ENCODE results near the gene MYO1C. TPM values are rescaled to one million over a fixed set of nuclear protein-coding genes. Genes with fewer than 3 reads are reported as not detected.

The MYO1C gene
- polyA plus RNA-seq, 1 donor from 2014 or later: 5.7 TPM

DNA sequence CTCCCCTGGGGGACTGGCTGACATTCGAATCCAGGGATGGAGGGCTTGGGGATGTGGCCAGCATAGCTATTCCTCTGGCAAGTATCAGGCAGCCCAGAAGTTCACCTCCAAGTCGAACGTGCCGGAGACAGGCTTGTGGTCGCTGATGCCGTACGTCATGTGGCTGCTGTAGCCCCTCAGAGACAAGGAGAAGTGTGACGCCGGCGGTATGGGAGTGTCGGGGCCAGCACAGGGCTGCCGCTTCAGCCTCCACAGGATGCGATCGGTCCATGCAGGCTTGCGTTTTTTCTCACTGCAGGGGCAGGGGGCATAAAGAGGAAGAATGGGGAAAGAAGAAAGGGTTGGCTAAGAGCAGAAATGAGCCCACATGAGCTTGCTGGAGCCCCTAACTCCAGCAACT lies 5.3 kb upstream of the MYO1C start:
- Histone ChIP-seq H3F3A (ENCODE audit: insufficient read depth, low read length, poor library complexity, severe bottlenecking) (no peaks in the 10 kb centered on the region), H3K9me3 (ENCODE audit: low read length) (no peaks in the 10 kb centered on the region), H3K9ac (ENCODE audit: low read length) (no peak overlapping the region), H4K20me1 (ENCODE audit: insufficient read depth) (no peaks in the 10 kb centered on the region), H3K4me2 (ENCODE audit: low read length) (no peak overlapping the region), H3K4me3 (ENCODE audit: low read length) (no peak overlapping the region), H3K27ac (ENCODE audit: low read length) (no peak overlapping the region), H3K27me3 (ENCODE audit: insufficient read depth, low read depth, low read length) (no peaks in the 10 kb centered on the region), H3K9me2 (ENCODE audit: insufficient read depth, low read length) (no peaks in the 10 kb centered on the region), H3K36me3 (ENCODE audit: insufficient read depth, low read length) (no peaks in the 10 kb centered on the region), H3K79me2 (replicated peaks; ENCODE audit: insufficient read depth, low read length) (no peaks in the 10 kb centered on the region), H2AFZ (ENCODE audit: low read depth, low read length) (no peak overlapping the region)
- TF ChIP-seq EZH2 (IDR thresholded peaks at IDR 0.05; ENCODE audit: borderline replicate concordance, insufficient read depth, low read length, poor library complexity, severe bottlenecking) (no peak), MXI1 (conservative IDR thresholded peaks at IDR 0.05; ENCODE audit: poor library complexity, severe bottlenecking) (no peak), POLR2AphosphoS5 (IDR thresholded peaks at IDR 0.05) (no peak), SMC3 (conservative IDR thresholded peaks at IDR 0.05; ENCODE audit: poor library complexity) (no peak), EP300 (conservative IDR thresholded peaks at IDR 0.05; ENCODE audit: poor library complexity, severe bottlenecking) (no peak), RAD21 (conservative IDR thresholded peaks at IDR 0.05) (no peak), TAF1 (IDR thresholded peaks at IDR 0.05; ENCODE audit: low read depth) (no peak)
- TF ChIP-seq, protein P1, sequence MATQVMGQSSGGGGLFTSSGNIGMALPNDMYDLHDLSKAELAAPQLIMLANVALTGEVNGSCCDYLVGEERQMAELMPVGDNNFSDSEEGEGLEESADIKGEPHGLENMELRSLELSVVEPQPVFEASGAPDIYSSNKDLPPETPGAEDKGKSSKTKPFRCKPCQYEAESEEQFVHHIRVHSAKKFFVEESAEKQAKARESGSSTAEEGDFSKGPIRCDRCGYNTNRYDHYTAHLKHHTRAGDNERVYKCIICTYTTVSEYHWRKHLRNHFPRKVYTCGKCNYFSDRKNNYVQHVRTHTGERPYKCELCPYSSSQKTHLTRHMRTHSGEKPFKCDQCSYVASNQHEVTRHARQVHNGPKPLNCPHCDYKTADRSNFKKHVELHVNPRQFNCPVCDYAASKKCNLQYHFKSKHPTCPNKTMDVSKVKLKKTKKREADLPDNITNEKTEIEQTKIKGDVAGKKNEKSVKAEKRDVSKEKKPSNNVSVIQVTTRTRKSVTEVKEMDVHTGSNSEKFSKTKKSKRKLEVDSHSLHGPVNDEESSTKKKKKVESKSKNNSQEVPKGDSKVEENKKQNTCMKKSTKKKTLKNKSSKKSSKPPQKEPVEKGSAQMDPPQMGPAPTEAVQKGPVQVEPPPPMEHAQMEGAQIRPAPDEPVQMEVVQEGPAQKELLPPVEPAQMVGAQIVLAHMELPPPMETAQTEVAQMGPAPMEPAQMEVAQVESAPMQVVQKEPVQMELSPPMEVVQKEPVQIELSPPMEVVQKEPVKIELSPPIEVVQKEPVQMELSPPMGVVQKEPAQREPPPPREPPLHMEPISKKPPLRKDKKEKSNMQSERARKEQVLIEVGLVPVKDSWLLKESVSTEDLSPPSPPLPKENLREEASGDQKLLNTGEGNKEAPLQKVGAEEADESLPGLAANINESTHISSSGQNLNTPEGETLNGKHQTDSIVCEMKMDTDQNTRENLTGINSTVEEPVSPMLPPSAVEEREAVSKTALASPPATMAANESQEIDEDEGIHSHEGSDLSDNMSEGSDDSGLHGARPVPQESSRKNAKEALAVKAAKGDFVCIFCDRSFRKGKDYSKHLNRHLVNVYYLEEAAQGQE (IDR thresholded peaks at IDR 0.05; ENCODE audit: borderline replicate concordance): no peak
- TF ChIP-seq, protein P2, sequence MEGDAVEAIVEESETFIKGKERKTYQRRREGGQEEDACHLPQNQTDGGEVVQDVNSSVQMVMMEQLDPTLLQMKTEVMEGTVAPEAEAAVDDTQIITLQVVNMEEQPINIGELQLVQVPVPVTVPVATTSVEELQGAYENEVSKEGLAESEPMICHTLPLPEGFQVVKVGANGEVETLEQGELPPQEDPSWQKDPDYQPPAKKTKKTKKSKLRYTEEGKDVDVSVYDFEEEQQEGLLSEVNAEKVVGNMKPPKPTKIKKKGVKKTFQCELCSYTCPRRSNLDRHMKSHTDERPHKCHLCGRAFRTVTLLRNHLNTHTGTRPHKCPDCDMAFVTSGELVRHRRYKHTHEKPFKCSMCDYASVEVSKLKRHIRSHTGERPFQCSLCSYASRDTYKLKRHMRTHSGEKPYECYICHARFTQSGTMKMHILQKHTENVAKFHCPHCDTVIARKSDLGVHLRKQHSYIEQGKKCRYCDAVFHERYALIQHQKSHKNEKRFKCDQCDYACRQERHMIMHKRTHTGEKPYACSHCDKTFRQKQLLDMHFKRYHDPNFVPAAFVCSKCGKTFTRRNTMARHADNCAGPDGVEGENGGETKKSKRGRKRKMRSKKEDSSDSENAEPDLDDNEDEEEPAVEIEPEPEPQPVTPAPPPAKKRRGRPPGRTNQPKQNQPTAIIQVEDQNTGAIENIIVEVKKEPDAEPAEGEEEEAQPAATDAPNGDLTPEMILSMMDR (IDR thresholded peaks at IDR 0.05; ENCODE audit: poor library complexity, severe bottlenecking): no peak

DNA sequence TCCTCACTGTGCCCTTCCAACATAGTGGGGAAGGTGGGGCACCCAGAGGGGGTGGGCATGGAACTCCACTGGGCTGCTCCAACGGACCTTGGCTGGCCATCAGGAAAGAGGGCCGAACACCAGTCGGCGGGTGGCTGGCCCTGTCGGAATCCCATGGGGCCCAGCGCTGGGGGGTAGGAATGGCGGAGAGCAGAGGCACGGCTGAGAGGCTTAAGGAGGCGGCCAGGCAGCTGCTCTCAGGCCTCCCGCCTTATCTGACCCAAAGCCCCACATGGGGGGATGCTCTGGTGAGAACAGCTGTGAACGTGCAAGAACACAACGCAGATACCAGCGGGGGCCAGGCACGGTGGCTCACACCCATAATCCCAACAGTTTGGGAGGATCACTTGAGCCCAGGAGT lies 4.4 kb upstream of the MYO1C start:
- H2AFZ ChIP-seq (ENCODE audit: low read depth, low read length): no peak overlapping the region
- H3K9me3 ChIP-seq (ENCODE audit: low read length): no peaks in the 10 kb centered on the region
- TF ChIP-seq, protein P2 (IDR thresholded peaks at IDR 0.05; ENCODE audit: poor library complexity, severe bottlenecking): no peak
- no peak for TF ChIP-seq SMC3 (conservative IDR thresholded peaks at IDR 0.05; ENCODE audit: poor library complexity)
- TF ChIP-seq, protein P1 (IDR thresholded peaks at IDR 0.05; ENCODE audit: borderline replicate concordance): no peak
- no peak for TF ChIP-seq POLR2AphosphoS5 (IDR thresholded peaks at IDR 0.05)
- no peak for TF ChIP-seq MXI1 (conservative IDR thresholded peaks at IDR 0.05; ENCODE audit: poor library complexity, severe bottlenecking)
- no peak for TF ChIP-seq EP300 (conservative IDR thresholded peaks at IDR 0.05; ENCODE audit: poor library complexity, severe bottlenecking)
- TF ChIP-seq EZH2 (IDR thresholded peaks at IDR 0.05; ENCODE audit: borderline replicate concordance, insufficient read depth, low read length, poor library complexity, severe bottlenecking): no peak
- no peak for TF ChIP-seq TAF1 (IDR thresholded peaks at IDR 0.05; ENCODE audit: low read depth)
- no peak for TF ChIP-seq RAD21 (conservative IDR thresholded peaks at IDR 0.05)
- H3K79me2 ChIP-seq (replicated peaks; ENCODE audit: insufficient read depth, low read length): no peaks in the 10 kb centered on the region
- H3F3A ChIP-seq (ENCODE audit: insufficient read depth, low read length, poor library complexity, severe bottlenecking): no peaks in the 10 kb centered on the region
- H3K4me2 ChIP-seq (ENCODE audit: low read length): no peak overlapping the region
- H3K27ac ChIP-seq (ENCODE audit: low read length): no peak overlapping the region
- no peaks in the 10 kb centered on the region for H3K9me2 ChIP-seq (ENCODE audit: insufficient read depth, low read length)
- no peak overlapping the region for H3K4me3 ChIP-seq (ENCODE audit: low read length)
- H3K36me3 ChIP-seq (ENCODE audit: insufficient read depth, low read length): no peaks in the 10 kb centered on the region
- no peak overlapping the region for H3K9ac ChIP-seq (ENCODE audit: low read length)
- H3K27me3 ChIP-seq (ENCODE audit: insufficient read depth, low read depth, low read length): no peaks in the 10 kb centered on the region
- H4K20me1 ChIP-seq (ENCODE audit: insufficient read depth): no peaks in the 10 kb centered on the region

Data from neural cell (in vitro differentiated cells).